Stomach smooth muscle (tissue), 2 donors: ENCODE results near the gene CACNG8.
A peak's percentile ranks its signal among the peaks of the same experiment; 100 is the strongest.

Experiments
- H3K27ac ChIP-seq: one replicate; pipeline ENCODE4 v1.7.0; 2013; ENCODE audit warnings: mild to moderate bottlenecking, low read length, inconsistent platforms
- H3K27me3 ChIP-seq, 2 donors: one replicate each; pipeline ENCODE4 v1.7.0; 2013; ENCODE audit warnings: low read length in 2 of 2; ENCODE audit not compliant: insufficient read depth in 2 of 2, control insufficient read depth in 1 of 2
- H3K36me3 ChIP-seq, 2 donors: one replicate each; pipeline ENCODE4 v1.7.0; 2013; ENCODE audit warnings: low read length in 2 of 2; ENCODE audit not compliant: control insufficient read depth in 2 of 2, insufficient read depth in 2 of 2
- H3K4me1 ChIP-seq: one replicate; pipeline ENCODE4 v1.7.0; 2013; ENCODE audit warnings: low read length; ENCODE audit not compliant: control insufficient read depth, insufficient read depth
- H3K4me3 ChIP-seq, 2 donors: one replicate each; pipeline ENCODE4 v1.7.0; 2013; ENCODE audit warnings: low read length in 2 of 2
- H3K9ac ChIP-seq, 2 donors: one replicate each; pipeline ENCODE4 v1.7.0; 2013; ENCODE audit warnings: low read length in 2 of 2, mild to moderate bottlenecking in 1 of 2
- H3K9me3 ChIP-seq, 2 donors: one replicate each; pipeline ENCODE4 v1.7.0; 2013; ENCODE audit warnings: low read length in 2 of 2; ENCODE audit not compliant: control insufficient read depth in 2 of 2
- donor health status: healthy.
- donor health status: Pancreatic carcinoma.

The CACNG8 gene

DNA sequence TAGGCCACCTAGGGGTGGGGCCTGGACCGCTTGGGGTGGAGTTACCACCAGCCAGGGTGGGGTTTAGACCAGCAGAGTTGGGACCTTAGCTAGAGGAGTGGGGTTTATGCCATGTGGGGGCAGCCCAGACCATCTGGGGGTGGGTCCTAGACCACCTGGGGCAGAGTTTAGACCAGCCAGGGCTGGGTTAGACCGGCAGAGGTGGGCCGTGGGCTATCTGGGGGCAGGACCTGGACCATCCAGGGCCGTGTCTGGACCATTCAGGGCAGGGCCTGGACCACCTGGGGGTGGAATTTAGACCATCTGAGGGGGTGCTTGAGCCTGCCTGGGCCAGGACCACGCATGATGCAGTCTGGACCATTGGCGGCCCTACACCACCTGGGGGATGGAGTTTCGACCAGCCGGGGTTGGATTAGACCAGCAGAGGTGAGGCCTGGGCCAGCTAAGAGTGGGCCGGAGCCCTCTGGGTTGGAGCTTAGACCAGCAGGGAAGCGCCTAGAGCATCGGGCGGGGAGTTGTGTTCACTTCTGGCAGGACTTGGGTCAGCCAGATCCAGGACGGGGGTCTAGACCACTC, 18.7 kb downstream of the CACNG8 start:
- Histone ChIP-seq H3K27ac (no peak overlapping the region), H3K9ac (no peak overlapping the region), H3K4me3 (no peak overlapping the region), H3K4me1 (peaks cover 3% of the 10 kb centered on the region), H3K27me3 (peaks cover 47 to 61% of the 10 kb centered on the region in 2 donors), H3K9me3 (no peaks in the 10 kb centered on the region), H3K36me3 (no peaks in the 10 kb centered on the region)

DNA sequence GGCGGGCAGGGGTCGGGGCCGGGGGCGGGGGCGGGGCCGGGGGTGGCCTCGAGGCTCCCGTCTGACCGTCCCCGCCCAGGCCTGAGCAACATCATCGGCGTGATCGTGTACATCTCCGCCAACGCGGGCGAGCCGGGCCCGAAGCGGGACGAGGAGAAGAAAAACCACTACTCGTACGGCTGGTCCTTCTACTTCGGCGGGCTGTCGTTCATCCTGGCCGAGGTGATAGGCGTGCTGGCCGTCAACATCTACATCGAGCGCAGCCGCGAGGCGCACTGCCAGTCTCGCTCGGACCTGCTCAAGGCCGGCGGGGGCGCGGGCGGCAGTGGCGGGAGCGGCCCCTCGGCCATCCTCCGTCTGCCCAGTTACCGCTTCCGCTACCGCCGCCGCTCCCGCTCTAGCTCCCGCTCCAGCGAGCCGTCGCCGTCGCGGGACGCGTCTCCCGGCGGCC, 19.3 kb downstream of the CACNG8 start:
- H3K9ac ChIP-seq, result no peak overlapping the region
- no peaks in the 10 kb centered on the region for H3K9me3 ChIP-seq
- H3K4me3 ChIP-seq, result peak overlapping the region in 1 of 2 donors; percentile 47
- H3K36me3 ChIP-seq, result no peaks in the 10 kb centered on the region
- peaks cover 44 to 58% of the 10 kb centered on the region in 2 donors for H3K27me3 ChIP-seq
- H3K27ac ChIP-seq, result no peak overlapping the region
- peaks cover 3% of the 10 kb centered on the region for H3K4me1 ChIP-seq

DNA sequence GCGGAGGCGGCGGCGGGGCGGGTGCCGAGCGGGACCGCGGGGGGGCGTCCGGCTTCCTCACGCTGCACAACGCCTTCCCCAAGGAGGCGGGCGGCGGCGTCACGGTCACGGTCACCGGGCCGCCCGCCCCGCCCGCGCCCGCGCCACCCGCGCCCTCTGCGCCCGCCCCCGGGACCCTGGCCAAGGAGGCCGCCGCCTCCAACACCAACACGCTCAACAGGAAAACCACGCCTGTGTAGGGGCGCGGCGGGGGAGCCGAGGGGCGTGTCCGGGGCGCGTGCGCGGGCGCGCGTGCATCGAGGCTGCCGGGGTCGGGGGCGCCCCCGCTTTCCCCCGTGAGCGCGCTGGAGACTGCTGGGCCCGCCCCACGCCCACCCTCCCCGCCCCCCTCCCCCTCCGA, 19.9 kb downstream of the CACNG8 start:
- no peak overlapping the region for H3K4me3 ChIP-seq
- peaks cover 39 to 54% of the 10 kb centered on the region in 2 donors for H3K27me3 ChIP-seq
- no peaks in the 10 kb centered on the region for H3K9me3 ChIP-seq
- peaks cover 3% of the 10 kb centered on the region for H3K4me1 ChIP-seq
- H3K27ac ChIP-seq, result no peak overlapping the region
- H3K9ac ChIP-seq, result no peak overlapping the region
- H3K36me3 ChIP-seq, result no peaks in the 10 kb centered on the region

DNA sequence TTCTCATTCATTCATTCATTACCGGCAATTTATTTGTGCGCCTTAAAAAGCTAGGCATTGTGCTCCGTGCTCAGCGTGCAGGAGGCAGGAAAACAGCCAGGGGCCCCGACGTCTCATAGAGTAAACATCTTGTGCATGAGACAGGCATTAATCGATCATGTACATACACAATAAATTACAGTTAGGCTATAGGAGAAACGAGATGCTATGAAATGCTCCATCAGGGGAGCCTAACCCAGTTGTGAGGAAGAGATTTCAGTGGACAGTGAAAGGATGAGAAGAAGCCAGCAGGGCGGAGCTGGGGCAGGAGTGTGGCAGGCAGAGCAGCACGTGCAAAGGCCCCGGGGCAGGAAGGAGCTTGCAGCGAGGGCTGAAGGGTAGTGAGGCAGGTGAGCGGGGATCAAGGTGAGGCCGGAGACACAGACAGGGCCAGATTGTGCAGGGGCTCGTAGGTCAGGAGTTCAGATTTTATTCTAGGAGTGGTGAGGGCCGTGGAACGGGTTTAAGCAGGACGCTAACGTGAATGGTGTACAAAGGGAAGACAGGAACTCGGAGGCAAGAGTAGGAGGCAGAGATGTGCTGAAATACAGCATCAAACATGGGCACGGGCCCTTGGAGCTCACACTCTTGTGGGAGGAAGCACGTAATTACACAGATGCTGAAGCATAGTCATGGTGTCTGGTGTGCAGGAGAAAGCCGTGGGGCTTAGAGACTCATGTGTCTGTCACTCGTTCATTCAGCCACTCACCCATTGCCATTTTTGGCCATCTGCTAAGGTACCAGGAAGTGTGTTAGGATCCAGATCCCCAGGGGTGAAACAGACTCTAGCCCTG, 20.9 kb downstream of the CACNG8 start:
- Histone ChIP-seq H3K36me3 (no peaks in the 10 kb centered on the region), H3K27me3 (peaks cover 30 to 44% of the 10 kb centered on the region in 2 donors), H3K27ac (no peak overlapping the region), H3K9ac (no peak overlapping the region), H3K9me3 (no peaks in the 10 kb centered on the region), H3K4me3 (no peak overlapping the region), H3K4me1 (peaks cover 3% of the 10 kb centered on the region)

DNA sequence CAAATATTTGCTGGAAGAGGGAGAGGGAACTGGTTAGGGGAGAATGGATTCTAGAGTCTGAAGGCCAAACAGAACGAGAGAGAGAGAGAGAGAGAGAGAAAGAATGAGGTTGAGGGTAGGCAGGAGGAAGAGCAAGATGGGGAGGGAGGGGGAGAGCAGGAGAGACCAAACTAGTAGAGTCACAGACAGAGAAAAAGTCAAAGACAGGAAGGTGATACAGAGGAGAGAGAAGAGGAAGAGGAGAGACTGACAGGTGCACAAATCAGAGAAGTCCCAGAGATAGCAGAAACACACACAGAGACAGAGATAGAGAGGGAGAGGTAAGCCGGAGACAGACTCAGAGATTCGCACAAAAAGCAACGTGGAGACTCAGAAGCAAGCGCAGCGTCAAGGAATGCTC, 23.1 kb downstream of the CACNG8 start:
- H3K9me3 ChIP-seq, result no peaks in the 10 kb centered on the region
- no peak overlapping the region for H3K27ac ChIP-seq
- H3K36me3 ChIP-seq, result no peaks in the 10 kb centered on the region
- peaks cover 23 to 24% of the 10 kb centered on the region in 2 donors for H3K27me3 ChIP-seq
- H3K9ac ChIP-seq, result no peak overlapping the region
- H3K4me3 ChIP-seq, result no peak overlapping the region
- no peaks in the 10 kb centered on the region for H3K4me1 ChIP-seq

DNA sequence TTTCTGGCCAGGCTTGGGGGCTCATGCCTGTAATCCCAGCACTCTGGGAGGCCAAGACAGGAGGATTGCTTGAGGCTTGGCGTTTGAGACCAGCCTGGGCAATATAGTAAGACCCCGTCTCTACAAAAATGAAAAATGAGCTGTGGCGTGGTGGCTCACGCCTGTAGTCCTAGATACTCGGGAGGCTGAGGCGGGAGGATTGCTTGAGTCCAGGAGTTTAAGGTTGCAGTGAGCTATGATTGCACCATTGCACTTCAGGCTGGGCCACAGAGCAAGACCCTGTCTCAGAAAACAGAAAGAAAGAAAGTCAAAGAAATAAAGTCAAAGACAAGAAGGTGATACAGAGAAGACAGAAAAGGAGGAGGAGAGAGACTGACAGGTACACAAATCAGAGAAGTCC, 26.2 kb downstream of the CACNG8 start:
- H3K27ac ChIP-seq, result no peak overlapping the region
- no peaks in the 10 kb centered on the region for H3K4me1 ChIP-seq
- no peaks in the 10 kb centered on the region for H3K9me3 ChIP-seq
- peaks cover 25 to 29% of the 10 kb centered on the region in 2 donors for H3K27me3 ChIP-seq
- H3K9ac ChIP-seq, result no peak overlapping the region
- H3K4me3 ChIP-seq, result no peak overlapping the region
- H3K36me3 ChIP-seq, result no peaks in the 10 kb centered on the region

DNA sequence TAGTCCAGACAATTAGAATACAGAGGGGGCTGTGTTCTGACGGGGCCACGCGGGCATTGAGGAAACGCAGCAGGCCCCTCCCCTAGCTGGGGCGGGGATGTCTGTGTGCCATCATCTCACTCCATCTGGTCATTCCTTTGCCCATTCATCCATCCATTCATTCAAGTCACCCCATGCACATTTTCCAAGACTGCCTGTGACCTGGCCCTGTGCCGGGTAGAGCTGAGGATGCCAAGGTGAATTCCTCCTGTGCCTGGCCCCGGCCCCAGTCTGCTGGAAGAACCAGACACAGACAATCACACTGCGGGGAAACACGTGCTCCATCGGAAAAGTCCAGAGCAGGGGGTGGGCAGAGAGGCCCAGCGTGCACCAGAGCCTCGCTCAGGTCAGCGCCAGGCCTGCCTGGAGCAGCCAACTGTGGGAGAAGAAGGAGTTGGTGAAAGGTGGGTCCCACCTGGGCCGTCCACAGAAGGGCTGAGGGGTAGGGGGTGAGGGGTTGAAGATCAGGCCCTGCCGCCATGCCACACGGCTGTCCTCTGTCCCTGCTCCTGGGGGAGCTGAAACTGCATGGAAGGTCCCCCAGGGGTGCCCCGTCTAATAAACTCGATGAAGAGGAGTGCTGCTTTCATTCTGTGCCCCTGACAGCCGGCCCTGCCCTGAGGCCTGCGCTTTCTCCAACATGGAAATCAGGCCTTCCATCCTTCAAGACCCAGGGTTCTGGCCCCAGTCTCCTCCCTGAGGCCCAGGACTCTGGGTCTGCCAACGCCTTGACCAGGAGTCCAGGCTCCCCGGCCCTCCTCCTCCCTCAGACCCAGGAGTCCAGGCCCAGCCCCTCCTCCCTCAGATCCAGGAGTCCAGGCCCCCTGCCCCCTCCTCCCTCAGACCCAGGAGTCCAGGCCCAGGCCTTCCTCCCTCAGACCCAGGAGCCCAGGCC, 27.1 kb downstream of the CACNG8 start:
- Histone ChIP-seq H3K9ac (no peak overlapping the region), H3K9me3 (no peaks in the 10 kb centered on the region), H3K27me3 (peaks cover 28 to 34% of the 10 kb centered on the region in 2 donors), H3K4me1 (no peaks in the 10 kb centered on the region), H3K4me3 (no peak overlapping the region), H3K36me3 (no peaks in the 10 kb centered on the region), H3K27ac (no peak overlapping the region)

DNA sequence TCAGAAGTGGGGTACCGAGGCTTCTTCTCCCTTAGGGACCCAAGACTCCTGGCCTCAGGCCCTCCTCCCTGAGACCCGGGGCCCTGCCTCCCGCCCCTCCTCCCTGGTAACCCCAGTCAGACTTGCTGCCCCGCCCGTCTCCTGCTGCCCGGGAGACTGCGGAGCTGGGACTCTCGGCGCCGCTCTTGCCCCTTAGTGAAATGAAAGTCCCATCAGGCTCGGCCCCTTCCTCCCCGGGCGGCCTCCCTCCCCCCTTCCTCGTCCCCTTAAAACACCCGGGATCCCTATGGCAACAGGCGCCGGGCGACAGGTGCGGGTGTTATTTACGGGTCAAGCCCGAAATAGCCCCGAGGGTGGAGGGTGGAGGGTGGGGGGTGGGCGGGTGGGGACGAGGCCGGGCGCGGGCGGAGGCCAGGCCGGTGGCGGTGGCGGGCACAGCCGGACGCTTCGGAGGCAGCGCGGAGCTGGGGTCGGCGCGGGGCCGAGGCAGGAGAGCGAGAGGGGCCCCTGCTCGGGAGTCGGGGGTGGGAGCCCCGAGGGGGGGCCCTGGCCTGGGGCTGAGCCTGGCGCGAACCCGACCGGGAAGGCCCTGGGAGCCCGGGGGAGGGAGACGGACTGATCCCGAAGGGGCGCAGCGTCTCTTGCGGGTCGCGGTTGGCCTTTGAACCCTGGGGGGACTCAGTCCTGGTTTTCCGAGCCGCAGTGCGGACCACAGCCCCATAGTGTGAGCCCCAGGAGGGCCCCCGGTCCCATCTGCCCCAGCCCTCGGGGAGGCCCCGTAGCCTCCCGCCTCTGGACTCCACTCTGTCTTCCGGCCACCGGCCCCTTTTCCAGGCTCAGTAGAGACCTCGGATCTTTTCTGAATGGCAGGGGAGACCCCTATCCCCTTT, 28.7 kb downstream of the CACNG8 start, which contains the start of gene CACNG6:
Gene CACNG6, plus strand, starts transcription at position 414 of the 890 bp plus-strand sequence. CDS start 1,241 bp downstream, outside the sequence.
- Histone ChIP-seq H3K9ac (no peak within 1 kb of the TSS), H3K27ac (no peak within 1 kb of the TSS), H3K36me3 (no peaks in the 10 kb centered on the region), H3K4me1 (no peaks in the 10 kb centered on the region), H3K4me3 (peak within 1 kb of the TSS in 1 of 2 donors; percentile 57), H3K27me3 (peaks cover 35 to 39% of the 10 kb centered on the region in 2 donors), H3K9me3 (no peaks in the 10 kb centered on the region)

DNA sequence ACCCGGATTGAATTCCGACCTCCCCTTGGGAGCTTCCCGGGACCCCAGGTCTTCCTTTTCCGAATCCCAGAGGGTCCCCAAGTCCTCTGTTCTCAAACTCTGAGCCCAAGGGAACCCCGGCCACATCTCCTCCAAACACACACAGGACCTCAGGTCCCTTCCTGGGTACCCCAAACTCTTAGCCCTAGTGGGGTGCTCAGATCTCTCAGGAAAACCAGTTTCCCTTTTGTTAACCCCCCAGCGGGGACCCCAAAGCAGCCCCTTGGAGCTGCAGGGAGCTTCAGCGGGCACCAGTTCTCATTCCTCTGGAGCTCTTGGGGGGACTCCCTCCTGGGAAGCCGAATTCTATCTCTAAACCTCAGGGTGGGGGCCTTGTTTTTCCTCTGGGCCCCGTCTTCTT, 29.5 kb downstream of the CACNG8 start:
- Histone ChIP-seq H3K4me3 (no peak overlapping the region), H3K9ac (no peak overlapping the region), H3K4me1 (no peaks in the 10 kb centered on the region), H3K9me3 (no peaks in the 10 kb centered on the region), H3K36me3 (no peaks in the 10 kb centered on the region), H3K27me3 (peaks cover 35 to 39% of the 10 kb centered on the region in 2 donors), H3K27ac (no peak overlapping the region)

DNA sequence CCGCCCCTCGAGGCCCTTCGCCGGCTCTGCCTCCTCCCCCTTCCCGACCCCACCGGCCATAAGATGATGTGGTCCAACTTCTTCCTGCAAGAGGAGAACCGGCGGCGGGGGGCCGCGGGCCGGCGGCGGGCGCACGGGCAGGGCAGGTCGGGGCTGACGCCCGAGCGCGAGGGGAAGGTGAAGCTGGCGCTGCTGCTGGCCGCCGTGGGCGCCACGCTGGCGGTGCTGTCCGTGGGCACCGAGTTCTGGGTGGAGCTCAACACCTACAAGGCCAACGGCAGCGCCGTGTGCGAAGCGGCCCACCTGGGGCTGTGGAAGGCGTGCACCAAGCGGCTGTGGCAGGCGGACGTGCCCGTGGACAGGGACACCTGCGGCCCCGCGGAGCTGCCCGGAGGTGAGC, 30.1 kb downstream of the CACNG8 start:
- Histone ChIP-seq H3K4me3 (no peak overlapping the region), H3K27ac (no peak overlapping the region), H3K4me1 (no peaks in the 10 kb centered on the region), H3K27me3 (peaks cover 37 to 39% of the 10 kb centered on the region in 2 donors), H3K36me3 (no peaks in the 10 kb centered on the region), H3K9me3 (no peaks in the 10 kb centered on the region), H3K9ac (no peak overlapping the region)
